ENCODE data around the gene EID3. TPM values are rescaled to one million over a fixed set of nuclear protein-coding genes. Genes with fewer than 3 reads are reported as not detected.
"Not testable (repeated sequence)": the region's sequence is repeated elsewhere in the genome, so short reads cannot be mapped to it uniquely, and the experiment has no call there.

EID3 gene
- polyA plus RNA-seq, 3 donors = 0.64 to 1.0 (median 0.65) TPM

DNA sequence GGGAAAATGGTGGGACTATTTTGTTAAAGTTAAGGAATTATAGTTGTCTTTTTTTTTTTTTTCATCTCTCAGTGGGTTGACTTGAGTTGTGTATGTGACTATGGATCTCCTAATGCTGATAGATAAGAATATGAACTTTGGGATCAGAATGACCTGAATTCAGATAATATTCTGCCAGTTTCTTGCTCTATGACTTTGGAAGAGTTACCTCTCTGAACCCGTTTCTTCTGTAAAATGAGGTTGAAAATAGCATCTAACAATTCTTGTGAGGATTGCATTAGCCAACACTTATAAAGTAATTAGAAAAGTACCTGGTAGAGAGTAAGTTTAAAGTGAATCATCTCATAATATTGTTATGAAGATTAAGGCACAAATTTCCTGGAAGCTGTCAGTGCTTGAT, 18.4 kb downstream of the EID3 start:
- TF ChIP-seq, protein P1, sequence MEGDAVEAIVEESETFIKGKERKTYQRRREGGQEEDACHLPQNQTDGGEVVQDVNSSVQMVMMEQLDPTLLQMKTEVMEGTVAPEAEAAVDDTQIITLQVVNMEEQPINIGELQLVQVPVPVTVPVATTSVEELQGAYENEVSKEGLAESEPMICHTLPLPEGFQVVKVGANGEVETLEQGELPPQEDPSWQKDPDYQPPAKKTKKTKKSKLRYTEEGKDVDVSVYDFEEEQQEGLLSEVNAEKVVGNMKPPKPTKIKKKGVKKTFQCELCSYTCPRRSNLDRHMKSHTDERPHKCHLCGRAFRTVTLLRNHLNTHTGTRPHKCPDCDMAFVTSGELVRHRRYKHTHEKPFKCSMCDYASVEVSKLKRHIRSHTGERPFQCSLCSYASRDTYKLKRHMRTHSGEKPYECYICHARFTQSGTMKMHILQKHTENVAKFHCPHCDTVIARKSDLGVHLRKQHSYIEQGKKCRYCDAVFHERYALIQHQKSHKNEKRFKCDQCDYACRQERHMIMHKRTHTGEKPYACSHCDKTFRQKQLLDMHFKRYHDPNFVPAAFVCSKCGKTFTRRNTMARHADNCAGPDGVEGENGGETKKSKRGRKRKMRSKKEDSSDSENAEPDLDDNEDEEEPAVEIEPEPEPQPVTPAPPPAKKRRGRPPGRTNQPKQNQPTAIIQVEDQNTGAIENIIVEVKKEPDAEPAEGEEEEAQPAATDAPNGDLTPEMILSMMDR (IDR thresholded peaks at IDR 0.05) = no peak
- intact Hi-C loops (cut with micrococcal nuclease) = no loop called here
- Mint-ChIP-seq H3K27ac (no peak overlapping the region), H3K27me3 (ENCODE audit: low read depth in 3 of 3) (no peaks in the 10 kb centered on the region), H3K36me3 (peaks cover 62 to 89% of the 10 kb centered on the region in 2 donors), H3K4me1 (no peaks in the 10 kb centered on the region), H3K9me3 (no peaks in the 10 kb centered on the region), H3K4me3 (no peak overlapping the region)
- no CpG with 5 or more reads among the region's 1 CpG for WGBS (ENCODE audit: insufficient coverage)
- Histone ChIP-seq H3K27ac (ENCODE audit: low read depth in 1 of 2, low read length in 2 of 2) (no peak overlapping the region), H3K36me3 (replicated peaks in 1 of 2; ENCODE audit: control insufficient read depth in 1 of 2, insufficient read depth in 2 of 2, low read length in 2 of 2) (peaks cover 81 to 90% of the 10 kb centered on the region in 2 donors), H3K4me1 (ENCODE audit: control insufficient read depth in 1 of 2, insufficient read depth in 2 of 2, low read length in 2 of 2) (no peaks in the 10 kb centered on the region), H3K4me3 (replicated peaks in 1 of 3; ENCODE audit: low read depth in 2 of 3, low read length in 3 of 3) (no peak overlapping the region), H3K27me3 (ENCODE audit: control insufficient read depth in 2 of 2, insufficient read depth in 2 of 2, low read length in 2 of 2) (no peaks in the 10 kb centered on the region), H2AFZ (ENCODE audit: insufficient read depth, low read depth, low read length, poor library complexity, severe bottlenecking) (no peak overlapping the region), H3K9me3 (replicated peaks in 1 of 2; ENCODE audit: control insufficient read depth in 1 of 2, insufficient read depth in 1 of 2, low read length in 2 of 2) (no peaks in the 10 kb centered on the region), H4K20me1 (ENCODE audit: insufficient read depth, low read length) (peaks cover 13% of the 10 kb centered on the region), H3K4me2 (replicated peaks; ENCODE audit: extremely low read depth, low read length, poor library complexity, severe bottlenecking) (no peak overlapping the region), H3K79me2 (ENCODE audit: insufficient read depth, low read length) (no peaks in the 10 kb centered on the region), H3K9ac (ENCODE audit: insufficient read depth, low read length, poor library complexity, severe bottlenecking) (no peak overlapping the region)
- no peak for DNase-seq

DNA sequence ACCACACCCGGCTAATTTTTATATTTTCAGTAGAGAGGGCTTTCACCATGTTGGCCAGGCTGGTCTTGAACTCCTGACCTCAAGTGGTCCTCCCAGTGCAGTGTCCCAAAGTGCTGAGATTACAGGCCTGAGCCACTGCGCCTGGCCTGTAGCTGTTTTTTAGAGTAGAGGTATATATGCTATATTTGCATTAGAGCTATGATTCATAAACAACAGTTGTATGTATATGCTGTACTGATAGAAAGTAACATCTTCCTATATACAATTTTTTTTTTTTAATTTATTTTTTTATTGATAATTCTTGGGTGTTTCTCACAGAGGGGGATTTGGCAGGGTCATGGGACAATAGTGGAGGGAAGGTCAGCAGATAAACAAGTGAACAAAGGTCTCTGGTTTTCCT, 19.0 kb downstream of the EID3 start:
- H2AFZ ChIP-seq (ENCODE audit: insufficient read depth, low read depth, low read length, poor library complexity, severe bottlenecking); H3K4me2 ChIP-seq (replicated peaks; ENCODE audit: extremely low read depth, low read length, poor library complexity, severe bottlenecking); intact Hi-C loops (cut with micrococcal nuclease); H3K4me1 ChIP-seq (ENCODE audit: control insufficient read depth in 1 of 2, insufficient read depth in 2 of 2, low read length in 2 of 2); H3K9ac ChIP-seq (ENCODE audit: insufficient read depth, low read length, poor library complexity, severe bottlenecking); H4K20me1 ChIP-seq (ENCODE audit: insufficient read depth, low read length); H3K27me3 Mint-ChIP-seq (ENCODE audit: low read depth in 3 of 3); H3K79me2 ChIP-seq (ENCODE audit: insufficient read depth, low read length); DNase-seq; H3K27me3 ChIP-seq (ENCODE audit: control insufficient read depth in 2 of 2, insufficient read depth in 2 of 2, low read length in 2 of 2); H3K4me3 Mint-ChIP-seq; H3K4me3 ChIP-seq (replicated peaks in 1 of 3; ENCODE audit: low read depth in 2 of 3, low read length in 3 of 3); H3K9me3 ChIP-seq (replicated peaks in 1 of 2; ENCODE audit: control insufficient read depth in 1 of 2, insufficient read depth in 1 of 2, low read length in 2 of 2); H3K27ac ChIP-seq (ENCODE audit: low read depth in 1 of 2, low read length in 2 of 2); H3K9me3 Mint-ChIP-seq; H3K4me1 Mint-ChIP-seq: not testable (repeated sequence)
- Mint-ChIP-seq H3K27ac (peak overlapping the region in 2 of 7 donors; percentile 6 to 30), H3K36me3 (peaks cover 64 to 89% of the 10 kb centered on the region in 2 donors)
- WGBS (ENCODE audit: insufficient coverage) = 100% methylated on average over 1 of the region's 2 CpGs
- H3K36me3 ChIP-seq (replicated peaks in 1 of 2; ENCODE audit: control insufficient read depth in 1 of 2, insufficient read depth in 2 of 2, low read length in 2 of 2) = peaks cover 81 to 90% of the 10 kb centered on the region in 2 donors
